RWPE1 (cell line): Measurements from ENCODE around the gene FBXO48.

Experiments
- CTCF ChIA-PET: fragments of 350-600 bp; sonication (Branson Sonifier 250); formaldehyde crosslinking; extraction: SDS; loops from one replicate; lab custom pipeline; 2021; lab: Yijun Ruan, JAX
- POLR2A ChIA-PET: fragments of 400-600 bp; formaldehyde crosslinking; extraction: SDS; loops from one replicate; lab custom pipeline; 2020; ENCODE audit warnings: antibody characterized with exemption; ENCODE audit not compliant: low non-redundant PET; lab: Yijun Ruan, JAX
- DNase-seq: peaks from one replicate; pipeline ENCODE4 v3.0.0; 2012; ENCODE audit warnings: low spot score
- H3K27ac ChIP-seq: fragments of 450-650 bp; 2 replicates; pipeline ENCODE4 v1.5.1; 2017
- CTCF ChIP-seq: fragments of 450-650 bp; conservative IDR thresholded peaks from 2 replicates; pipeline ENCODE4 v1.5.1; 2017; ENCODE audit warnings: low read depth, mild to moderate bottlenecking

FBXO48 gene

GRCh38 chr2:68467077-68467960, at the start of gene FBXO48, which contains the start of gene APLF:
TSS of gene FBXO48 (minus strand) at chr2:68467294. CDS start at chr2:68465145, 2,149 bp downstream.
TSS of gene APLF (plus strand) at chr2:68467585. CDS start at chr2:68467732, 147 bp downstream.
- DNase-seq = peak; percentile 93
- TF ChIP-seq CTCF = no peak
- ChIA-PET POLR2A (interaction anchor here (0.5 to 0.6 kb wide), 2 partner anchors 341 to 1348 kb away, joined by 3 to 5 read pairs; no protein-coding TSS in a partner anchor), CTCF (interaction anchor here (1.1 kb wide), 1 partner anchor 7 kb away, joined by 3 read pairs; no protein-coding TSS in a partner anchor)
- H3K27ac ChIP-seq = peak within 1 kb of the TSS; percentile 83

- H3K27ac ChIP-seq = no peak overlapping the region
- ChIA-PET CTCF (no interaction called here), POLR2A (no interaction called here)
- no peak for TF ChIP-seq CTCF
- DNase-seq = no peak
These were observed 49.2 kb upstream of the FBXO48 start for GRCh38 chr2:68516051-68516955.

- TF ChIP-seq CTCF = no peak
- DNase-seq = no peak
- no peak overlapping the region for H3K27ac ChIP-seq
- POLR2A ChIA-PET = no interaction called here
- CTCF ChIA-PET = no interaction called here
These were observed 47.3 kb upstream of the FBXO48 start for GRCh38 chr2:68514316-68514929.

- POLR2A ChIA-PET = no interaction called here
- no peak for DNase-seq
- no peak for TF ChIP-seq CTCF
- CTCF ChIA-PET = interaction anchor here (0.6 kb wide), 1 partner anchor 680 kb away, joined by 3 read pairs; no protein-coding TSS in a partner anchor
- no peak overlapping the region for H3K27ac ChIP-seq
These were observed 45.9 kb upstream of the FBXO48 start for GRCh38 chr2:68512966-68513365.

- DNase-seq = no peak
- CTCF ChIA-PET = interaction anchor here (0.6 kb wide), 1 partner anchor 679 kb away, joined by 3 read pairs; no protein-coding TSS in a partner anchor
- H3K27ac ChIP-seq = no peak overlapping the region
- POLR2A ChIA-PET = no interaction called here
- no peak for TF ChIP-seq CTCF
These were observed 45.2 kb upstream of the FBXO48 start for GRCh38 chr2:68512326-68512725.
